ENCODE results near the gene ERO1B.
"Not testable (repeated sequence)": the region's sequence is repeated elsewhere in the genome, so short reads cannot be mapped to it uniquely, and the experiment has no call there.

Gene ERO1B, protein sequence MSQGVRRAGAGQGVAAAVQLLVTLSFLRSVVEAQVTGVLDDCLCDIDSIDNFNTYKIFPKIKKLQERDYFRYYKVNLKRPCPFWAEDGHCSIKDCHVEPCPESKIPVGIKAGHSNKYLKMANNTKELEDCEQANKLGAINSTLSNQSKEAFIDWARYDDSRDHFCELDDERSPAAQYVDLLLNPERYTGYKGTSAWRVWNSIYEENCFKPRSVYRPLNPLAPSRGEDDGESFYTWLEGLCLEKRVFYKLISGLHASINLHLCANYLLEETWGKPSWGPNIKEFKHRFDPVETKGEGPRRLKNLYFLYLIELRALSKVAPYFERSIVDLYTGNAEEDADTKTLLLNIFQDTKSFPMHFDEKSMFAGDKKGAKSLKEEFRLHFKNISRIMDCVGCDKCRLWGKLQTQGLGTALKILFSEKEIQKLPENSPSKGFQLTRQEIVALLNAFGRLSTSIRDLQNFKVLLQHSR

DNA sequence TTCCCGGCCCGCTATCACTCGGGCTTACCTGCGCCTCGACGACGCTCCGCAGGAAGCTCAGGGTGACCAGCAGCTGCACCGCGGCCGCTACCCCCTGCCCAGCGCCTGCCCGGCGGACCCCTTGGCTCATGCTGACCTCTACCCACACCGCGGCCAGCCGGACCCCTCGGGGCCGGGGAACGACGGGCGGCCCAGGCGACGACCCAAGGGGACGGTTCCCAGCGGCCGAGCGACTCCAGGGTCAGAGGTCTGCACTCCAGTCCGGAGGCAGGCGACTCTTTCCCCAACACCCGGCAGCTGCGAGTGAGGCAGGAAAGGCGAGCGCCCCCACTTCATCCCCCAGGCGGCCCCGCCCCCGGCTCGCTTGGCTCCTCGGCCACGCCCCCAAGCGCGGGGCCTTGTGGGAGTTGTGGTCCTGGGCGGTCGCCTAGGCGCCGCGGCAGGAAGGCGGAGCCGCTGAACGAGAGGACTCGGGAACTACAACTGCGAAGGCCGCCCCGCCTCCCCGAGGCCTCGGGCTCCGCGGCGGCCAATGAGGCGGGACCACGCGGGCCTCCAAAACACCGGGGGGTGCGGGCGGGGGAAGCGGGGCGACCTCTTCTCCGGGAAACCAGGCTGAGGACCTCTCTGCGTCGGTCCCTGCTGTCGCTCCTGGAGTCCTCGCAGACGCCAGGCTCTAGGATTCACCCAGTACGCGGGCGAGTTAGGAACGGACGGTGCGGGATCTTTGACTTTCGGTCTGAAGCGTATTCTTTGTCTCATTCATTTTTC lies at the start of gene ERO1B:
TSS of gene ERO1B (minus strand) at position 305 of the 771 bp plus-strand sequence. CDS start at position 130, 175 bp downstream.
- peak; percentile 97 for DNase-seq

DNA sequence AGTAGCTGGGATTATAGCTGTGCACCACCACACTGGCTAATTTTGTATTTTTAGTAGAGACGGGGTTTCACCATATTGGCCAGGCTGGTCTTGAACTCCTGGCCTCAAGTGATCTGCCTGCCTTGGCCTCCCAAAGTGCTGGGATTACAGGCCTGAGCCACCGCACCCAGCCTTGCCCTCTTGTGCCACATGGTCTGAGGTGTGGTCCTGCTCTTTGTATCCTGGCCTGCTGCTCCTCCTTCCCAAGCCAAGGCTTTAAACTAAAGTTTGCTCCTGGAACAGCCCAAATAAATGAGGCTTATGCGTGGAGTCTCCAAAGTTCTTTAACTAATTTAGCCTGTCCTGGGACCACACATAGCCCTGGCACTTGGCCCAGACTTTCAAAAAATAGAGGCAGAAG lies 49.7 kb upstream of the ERO1B start:
- not testable (repeated sequence) for DNase-seq

DNA sequence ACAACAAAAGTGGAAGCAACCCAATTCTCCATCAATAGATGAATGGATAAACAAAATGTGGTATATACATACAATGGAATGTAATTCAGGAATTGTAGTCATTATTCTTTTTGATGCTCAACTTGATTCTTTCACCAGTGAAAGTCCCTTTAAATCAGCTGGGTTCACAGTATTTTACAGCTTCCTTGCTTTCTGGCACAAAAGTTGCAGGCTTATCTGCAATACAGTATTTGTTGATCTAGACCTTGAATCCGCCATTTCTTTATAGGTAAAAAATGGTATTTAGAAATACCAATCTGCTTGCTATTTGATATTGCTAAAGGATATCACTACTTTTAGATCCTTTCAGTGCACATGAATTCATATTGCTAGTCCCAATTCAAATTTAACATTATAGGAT lies 44.7 kb upstream of the ERO1B start:
- no peak for DNase-seq

DNA sequence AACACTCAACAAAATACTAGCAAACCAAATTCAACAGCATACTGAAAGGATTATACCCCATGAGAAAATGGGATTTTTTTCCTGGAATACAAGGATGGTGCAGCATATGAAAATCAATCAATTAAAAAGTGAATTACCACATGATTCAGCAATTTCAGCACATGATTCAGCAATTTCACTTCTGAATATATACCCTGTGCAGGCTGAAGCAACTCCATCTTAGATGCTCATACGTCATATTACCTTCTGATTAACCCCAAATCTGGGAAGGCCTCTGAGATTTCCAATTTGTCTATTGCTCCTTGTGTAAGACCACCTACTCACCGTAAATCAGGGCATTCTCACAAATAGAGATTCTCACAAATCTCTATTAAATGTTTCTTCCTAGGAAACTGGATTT lies 43.8 kb upstream of the ERO1B start:
- DNase-seq: no peak

DNA sequence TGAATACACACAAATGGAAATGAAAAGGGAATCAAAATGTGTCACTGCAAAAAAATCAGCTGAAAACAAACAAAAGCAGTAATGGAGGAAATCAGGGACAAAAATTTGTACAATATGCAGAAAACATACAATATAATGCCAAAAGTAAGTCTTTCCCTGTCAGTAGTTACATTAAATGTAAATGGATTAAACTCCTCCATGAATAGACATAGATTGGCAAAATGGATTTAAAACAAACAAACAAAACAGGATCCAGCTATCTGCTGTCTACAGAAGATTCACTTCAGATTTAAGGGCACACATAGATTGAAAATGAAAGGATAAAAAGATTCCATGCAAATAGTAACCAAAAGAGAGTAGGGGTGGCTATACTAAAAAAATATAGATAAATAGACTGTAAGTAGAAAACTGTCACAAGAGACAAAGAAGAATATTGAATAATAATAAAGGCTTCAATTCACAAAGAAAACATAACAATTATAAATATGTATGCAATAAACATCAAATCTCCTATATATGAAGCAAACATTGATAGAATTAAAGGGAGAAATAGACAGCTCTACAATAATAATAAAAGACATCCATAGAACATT lies 42.2 kb upstream of the ERO1B start:
- DNase-seq: no peak

DNA sequence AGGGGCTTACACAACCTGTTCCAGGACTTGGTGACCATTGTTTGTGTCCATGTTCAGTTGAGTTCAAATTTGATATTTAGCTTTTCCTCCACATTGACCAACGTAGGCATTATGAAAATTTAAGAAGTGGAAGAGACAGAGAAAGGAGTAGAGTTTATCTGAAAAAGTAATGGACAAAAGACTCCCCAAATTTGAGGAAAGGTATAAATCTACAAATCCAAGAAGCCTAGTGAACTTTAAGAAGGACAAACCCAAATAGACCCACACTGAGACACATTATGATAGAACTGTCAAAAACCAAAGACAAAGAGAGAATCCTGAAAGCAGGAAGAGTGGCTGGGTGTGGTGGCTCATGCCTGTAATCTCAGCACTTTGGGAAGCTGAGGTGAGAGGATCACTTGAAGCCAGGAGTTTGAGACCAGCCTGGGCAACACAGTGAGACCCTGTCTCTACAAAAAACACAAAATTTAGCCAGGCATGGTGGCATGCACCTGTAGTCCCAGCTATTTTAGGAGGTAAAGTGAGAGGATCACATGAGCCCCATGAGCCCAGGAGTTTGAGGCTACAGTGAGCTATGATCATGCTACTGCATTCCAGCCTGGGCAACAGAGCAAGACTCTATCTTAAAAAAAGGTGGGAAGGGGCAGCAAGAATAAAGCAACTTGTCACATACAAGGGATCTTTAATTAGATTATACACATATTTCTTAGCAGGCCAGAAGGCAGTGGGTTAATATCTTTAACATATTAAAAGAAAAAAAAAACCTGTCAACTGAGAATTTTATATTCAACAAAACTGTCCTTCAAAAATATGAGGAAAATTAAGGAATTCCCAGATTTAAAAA lies 41.0 kb upstream of the ERO1B start:
- DNase-seq: no peak

DNA sequence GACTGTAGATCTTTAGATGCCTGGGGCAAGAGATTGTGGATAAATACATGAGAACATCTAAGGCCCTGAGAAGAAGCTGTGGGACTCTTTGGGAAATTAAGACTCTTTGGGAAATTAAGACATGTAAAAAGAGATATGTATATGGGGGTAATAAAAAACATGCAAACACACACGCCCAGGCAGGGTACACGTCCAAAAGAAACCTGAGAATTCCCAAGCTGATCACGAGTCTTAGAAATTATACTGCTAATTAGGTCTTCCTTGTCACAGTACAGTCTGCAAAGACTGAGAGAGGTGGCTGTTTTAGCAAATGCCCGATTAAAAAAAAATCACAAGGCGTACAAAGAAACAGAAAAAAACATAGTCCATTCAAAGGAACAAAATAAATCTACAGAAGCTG lies 39.3 kb upstream of the ERO1B start:
- no peak for DNase-seq

DNA sequence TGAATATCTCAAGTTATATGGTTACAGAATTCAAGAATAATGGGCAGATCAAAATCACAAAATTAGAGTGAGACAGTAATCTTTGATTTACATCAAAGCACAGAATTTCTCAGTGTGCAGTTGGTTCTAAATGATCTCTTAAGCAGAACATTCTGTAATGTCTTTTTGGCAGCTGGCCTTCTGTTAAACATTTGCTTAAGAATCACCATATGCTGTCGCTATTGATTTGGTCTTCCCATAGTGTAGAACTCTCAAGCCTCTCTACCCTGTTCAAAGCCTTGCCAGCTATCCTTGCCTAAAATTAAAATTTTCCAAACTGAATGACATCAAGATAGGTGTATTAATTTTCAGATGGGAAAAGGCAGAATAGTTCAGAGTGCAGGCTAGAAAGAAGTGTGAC lies 38.9 kb upstream of the ERO1B start:
- no peak for DNase-seq

DNA sequence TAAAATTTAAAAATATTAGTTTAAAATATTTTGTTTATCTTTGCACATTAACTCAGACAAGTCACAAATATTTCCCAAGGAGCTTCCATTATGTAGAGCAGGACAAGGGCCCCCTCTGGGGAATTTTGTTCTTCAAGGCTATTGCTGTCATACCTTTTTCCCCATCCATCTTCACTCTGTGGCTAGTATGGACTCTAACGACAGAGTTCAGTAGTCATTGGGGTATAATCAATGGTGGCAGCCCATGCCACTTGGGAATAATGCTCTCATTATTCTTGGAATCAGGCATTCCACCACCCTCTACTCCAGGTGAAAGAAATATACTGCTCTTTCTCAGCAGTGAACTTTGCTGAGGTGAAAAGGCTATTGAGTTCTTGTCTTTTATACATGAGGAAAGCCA lies 38.5 kb upstream of the ERO1B start:
- DNase-seq: no peak

DNA sequence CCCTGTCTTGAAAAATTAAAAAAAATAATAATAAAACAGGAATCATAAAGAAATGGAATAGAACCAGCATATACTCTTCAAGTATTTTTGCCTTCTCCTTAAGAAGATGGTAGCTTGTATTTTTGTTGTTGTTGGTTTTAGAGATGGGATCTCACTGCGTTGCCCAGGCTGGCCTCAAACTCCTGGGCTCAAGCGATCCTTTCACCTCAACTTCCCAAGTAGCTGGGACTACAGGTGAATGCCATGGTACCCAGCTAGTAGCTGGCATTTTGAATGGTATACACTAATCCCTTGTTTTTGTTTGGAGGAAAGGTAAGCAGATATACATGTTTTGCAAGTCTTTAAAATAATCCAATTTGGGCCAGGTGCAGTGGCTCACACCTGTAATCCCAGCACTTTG lies 34.7 kb upstream of the ERO1B start:
- no peak for DNase-seq

DNA sequence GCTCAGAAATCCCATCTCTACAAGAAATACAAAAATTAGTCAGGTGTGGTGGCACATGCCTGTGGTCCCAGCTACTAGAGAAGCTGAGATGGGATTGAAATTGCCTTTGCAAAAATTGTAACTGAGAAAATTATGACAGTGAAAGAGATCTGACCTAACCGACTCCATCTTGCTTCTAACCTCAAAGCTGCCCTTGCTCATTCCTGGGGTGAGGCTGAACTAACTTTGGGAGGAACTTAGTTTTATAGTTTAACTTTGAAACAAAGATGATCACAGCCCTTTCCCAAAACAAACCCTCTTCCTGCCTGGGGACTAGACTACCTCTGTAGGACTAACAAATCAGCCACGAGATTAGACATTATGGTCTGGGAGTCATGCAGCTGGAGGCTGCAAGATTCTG lies 33.8 kb upstream of the ERO1B start:
- DNase-seq: no peak

DNA sequence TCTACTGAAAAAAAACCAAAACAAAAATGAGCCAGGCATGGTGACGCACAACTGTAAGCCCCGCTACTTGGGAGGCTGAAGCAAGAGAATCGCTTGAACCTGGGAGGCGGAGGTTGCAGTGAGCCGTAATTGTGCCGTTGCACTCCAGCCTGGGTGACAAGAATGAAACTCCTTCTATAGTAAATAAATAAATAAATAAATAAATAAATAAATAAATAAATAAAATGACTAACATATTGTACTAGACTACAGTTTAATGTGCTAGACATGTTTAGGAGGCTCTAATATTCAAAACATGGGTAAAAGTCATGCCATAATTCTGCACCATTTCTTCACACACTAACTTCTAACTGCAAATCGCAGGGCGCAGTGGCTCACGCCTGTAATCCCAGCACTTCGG lies 33.3 kb upstream of the ERO1B start:
- no peak for DNase-seq

DNA sequence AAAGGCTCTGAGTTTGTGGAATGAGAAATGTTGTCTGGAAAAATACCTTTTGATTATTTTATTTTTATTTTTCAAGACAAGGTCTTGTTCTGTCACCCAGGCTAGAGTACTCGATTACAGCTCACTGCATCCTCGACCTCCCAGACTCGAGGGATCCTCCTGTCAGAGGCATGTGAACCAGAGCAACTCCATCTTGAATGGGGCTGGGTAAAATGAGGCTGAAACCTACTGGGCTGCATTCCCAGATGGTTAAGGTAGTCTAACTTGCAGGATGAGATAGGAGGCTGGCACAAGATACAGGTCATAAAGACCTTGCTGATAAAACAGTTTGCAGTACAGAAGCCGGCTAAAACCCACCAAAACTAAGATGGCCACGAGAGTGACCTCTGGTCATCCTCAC lies 32.3 kb upstream of the ERO1B start:
- DNase-seq: not testable (repeated sequence)

DNA sequence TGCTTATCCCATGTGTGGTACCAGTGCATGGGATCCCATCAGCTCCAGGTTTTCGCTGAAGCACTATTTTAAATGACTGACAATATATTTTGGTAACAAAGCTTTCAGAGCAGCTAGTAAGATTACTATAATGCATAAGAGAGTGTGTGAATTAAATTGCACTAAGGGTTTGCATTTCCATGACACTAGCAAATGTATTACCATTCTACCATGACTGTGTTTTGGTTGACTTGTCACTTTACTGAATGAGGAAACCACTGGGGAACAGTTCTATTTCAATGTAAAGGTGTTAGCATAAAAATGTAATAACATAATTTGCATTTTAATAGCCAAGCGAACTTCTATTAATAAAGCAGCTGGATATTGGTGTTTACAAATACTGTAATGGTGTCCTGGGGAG lies 31.7 kb upstream of the ERO1B start:
- DNase-seq: no peak

DNA sequence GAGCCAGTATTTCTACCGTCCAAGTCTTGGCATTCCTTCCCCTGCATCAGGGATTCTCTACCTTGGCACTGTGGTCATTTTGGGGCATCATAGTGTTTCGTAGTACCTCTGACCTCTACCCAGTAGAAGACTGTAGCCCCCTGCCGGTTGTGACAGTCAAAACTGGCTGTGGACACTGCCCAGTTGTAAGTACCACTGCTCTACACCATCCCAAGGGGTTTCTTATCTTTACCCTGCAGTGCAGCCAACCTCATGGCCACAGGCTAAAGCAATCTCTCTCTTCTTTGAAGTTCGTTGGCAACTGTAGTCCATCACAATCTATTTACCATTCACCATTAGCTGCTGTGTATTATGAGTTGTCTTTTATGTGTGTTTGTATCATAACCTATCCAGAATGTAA lies 29.3 kb upstream of the ERO1B start:
- DNase-seq: no peak

DNA sequence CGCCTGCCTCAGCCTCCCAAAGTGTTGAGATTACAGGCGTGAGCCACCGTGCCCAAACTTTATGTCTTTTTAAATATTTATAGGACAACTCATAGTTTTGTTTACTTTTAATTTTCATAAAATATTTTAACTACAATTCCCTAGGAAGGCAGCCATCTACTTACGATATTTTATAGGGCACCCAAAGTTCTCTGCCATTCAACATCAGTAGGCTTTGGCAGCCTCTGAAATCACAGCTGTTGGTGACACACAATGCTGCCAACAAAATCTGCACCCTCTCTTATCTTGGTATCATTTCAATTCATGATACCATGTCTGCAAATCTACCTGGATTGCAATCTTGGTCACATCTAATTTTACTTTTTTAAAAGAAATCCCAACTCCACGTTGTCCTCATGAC lies 27.1 kb upstream of the ERO1B start:
- DNase-seq: no peak

DNA sequence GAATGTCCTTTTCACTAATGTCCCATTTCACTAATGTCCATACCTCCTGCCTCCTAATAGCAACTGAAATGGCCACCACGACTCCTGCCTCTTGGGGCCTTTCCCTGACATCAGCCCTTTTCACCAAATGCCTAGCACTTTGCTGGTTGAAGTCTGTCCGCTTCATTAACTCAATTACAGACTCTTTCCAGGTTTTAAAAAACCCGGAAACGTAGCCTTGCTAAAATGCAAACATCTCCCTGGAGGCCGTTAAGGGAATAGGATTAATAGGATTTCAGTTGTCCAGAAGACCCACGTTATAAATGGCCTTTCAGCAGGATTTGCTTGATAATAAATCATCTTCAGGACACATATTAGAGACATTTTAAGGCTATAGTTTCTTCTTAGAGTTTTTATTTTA lies 25.7 kb upstream of the ERO1B start:
- no peak for DNase-seq

DNA sequence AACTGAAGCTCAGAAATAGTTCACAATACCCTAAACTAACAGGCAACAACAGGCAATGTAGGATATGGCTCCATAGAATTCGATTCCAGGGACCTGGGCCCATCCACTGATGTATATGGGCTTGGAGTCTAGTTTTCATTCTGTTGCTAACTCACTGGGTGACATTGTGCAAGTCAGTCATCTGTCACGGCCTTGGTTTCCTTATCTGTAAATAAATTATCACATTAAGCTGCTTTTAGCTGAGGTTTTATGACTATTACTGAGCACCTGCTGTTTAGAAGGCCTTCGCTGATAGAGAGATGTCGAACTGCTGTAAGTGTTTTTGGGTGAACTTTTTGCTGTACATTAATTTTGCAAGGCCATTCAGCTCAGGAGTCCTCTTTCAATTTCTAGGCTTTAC lies 22.9 kb upstream of the ERO1B start:
- DNase-seq: no peak

DNA sequence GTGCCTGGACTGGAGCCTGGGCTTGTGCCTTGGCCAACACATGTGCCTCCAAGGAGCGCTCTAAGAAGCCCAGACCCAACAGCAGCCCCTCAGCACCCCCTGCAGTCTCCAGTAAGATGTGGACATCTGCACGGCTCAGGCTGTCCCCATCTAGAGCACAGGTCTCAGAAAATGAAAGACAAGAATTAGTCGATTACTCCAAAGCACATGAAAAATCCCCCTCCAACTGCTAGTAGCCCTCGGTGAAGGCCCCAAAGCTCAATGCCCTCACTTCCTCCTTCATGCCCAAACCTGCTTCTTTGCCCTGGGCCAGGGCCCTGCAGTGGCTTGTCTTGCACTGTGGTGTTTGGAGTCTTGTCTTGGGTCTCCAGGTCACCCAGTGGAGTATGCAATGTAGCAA lies 21.9 kb upstream of the ERO1B start:
- no peak for DNase-seq

DNA sequence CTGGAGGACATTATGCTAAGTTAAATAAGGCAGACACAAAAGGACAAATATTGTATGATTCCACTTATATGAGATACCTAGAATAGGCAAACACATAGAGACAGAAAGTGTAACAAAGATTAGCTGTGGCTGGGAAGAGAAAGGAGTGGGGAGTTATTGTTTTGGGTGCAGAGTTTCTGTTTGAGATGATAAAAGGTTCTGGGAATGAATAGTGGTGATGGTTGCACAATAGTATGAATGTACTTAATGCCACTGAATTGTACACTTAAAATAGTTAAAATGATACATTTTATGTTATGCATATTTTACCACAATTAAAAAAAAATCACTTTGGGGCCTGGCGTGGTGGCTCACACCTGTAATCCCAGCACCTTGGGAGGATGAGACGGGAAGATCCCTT lies 21.2 kb upstream of the ERO1B start:
- DNase-seq: no peak

DNA sequence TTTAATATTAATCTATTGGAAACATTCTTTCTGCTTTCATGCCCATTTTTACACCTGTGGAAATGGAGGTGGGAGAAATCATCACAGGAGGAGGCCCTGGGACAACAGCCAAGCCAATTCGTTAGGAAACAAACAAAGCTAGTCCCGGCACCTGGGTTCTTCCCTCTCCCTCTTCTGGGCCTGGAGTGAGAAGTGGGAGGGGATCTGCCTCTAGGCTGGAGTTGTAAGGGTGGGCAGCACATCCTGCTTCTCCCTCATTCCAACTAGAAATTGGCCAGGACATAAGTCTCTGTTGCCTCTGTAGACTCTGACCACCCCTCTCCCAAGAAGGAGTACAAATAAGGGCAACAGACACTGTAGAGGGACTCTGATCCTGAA lies 20.2 kb upstream of the ERO1B start:
- no peak for DNase-seq

DNA sequence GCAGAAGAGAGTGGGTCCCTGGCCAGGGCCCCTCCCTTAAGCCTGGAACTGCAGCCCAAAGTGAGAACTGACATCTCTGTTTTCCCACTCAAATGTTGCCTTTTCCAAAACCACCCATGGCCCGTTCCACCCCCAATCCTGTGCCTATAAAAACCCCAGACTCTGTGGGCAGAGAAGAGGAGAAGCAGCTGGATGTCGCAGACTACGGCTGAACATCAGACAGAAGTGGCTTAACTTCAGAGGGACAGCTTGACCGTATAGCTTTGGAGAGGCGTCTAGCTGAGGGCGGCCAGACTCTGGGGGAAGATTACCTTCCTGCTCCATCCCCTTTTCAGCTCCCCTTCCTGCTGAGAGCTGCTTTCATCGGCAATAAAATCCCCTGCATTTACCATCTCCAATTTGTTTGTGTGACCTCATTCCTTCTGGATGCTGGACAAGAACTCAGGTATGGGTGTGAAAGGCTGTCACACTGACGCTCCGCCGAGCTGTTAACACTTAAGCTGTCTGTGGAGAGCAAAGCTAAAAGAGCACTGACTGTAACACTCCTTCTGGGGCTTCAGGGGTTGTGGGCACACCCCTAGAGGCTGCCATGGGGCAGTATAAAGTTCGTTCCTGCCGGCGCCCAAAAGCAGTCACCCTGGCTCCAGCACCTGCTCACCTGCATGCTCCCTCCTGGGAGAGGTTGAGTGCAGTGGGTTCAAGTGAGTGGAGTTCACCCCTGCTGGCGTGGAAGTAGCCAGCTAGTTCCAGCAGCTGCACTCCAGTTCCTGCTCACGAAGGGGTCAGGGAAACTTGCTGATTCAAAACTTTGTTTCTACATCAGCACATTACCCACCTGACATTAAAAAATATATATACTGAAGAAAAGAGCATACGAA lies 19.6 kb upstream of the ERO1B start:
- DNase-seq: no peak

Data from islet precursor cell (in vitro differentiated cells).